Left ventricle myocardium inferior (tissue), 1 donor: ENCODE measurements around the gene NRAS. TPM values are rescaled to one million over a fixed set of nuclear protein-coding genes. Genes with fewer than 3 reads are reported as not detected.

Experiments
- DNase-seq: peaks from one replicate; pipeline ENCODE4 v3.0.0-alpha.2; 2020
- H3K27ac ChIP-seq: fragments of 200-600 bp; replicated peaks from 2 replicates; pipeline ENCODE4 v1.8.0; 2021
- H3K27me3 ChIP-seq: fragments of 200-600 bp; 2 replicates; pipeline ENCODE4 v1.8.0; 2021; ENCODE audit warnings: low read depth
- H3K36me3 ChIP-seq: fragments of 200-600 bp; 2 replicates; pipeline ENCODE4 v1.8.0; 2021
- H3K4me1 ChIP-seq: fragments of 200-600 bp; 2 replicates; pipeline ENCODE4 v1.8.0; 2021
- H3K4me3 ChIP-seq: fragments of 200-600 bp; 2 replicates; pipeline ENCODE4 v1.8.0; 2021; ENCODE audit warnings: mild to moderate bottlenecking, moderate library complexity
- H3K9me3 ChIP-seq: fragments of 200-600 bp; replicated peaks from 2 replicates; pipeline ENCODE4 v1.8.0; 2021
- CTCF ChIP-seq: fragments of 200-600 bp; IDR thresholded peaks from 2 replicates; pipeline ENCODE4 v1.8.0; 2021; ENCODE audit warnings: antibody characterized with exemption, mild to moderate bottlenecking, borderline replicate concordance
- intact Hi-C: fragments of 100-400 bp; cut with micrococcal nuclease; formaldehyde crosslinking; loops from one replicate; pipeline ENCODE4 v1.11.0; 2022
- total RNA-seq: library from RNA; stranded (reverse); fragmentation: NEBNext Ultra II Directional; extraction: Animal tissue kit (Norgen Biotek cat#: 25700); gene quantifications from one replicate; pipeline ENCODE4 v1.2.1, GENCODE V29; 2021
- donor health status: DM: no; HTN: yes; CAD: no; lungs with severe emphysema.

NRAS gene
- total RNA-seq, 1 donor from 2014 or later = 7.6 TPM

GRCh38 chr1:114688526-114688925 lies 28.0 kb downstream of the NRAS start:
- no peak for TF ChIP-seq CTCF
- H3K36me3 ChIP-seq = no peaks in the 10 kb centered on the region
- no peaks in the 10 kb centered on the region for H3K9me3 ChIP-seq
- no peak for DNase-seq
- intact Hi-C loops = no loop called here
- no peak overlapping the region for H3K4me3 ChIP-seq
- no peaks in the 10 kb centered on the region for H3K4me1 ChIP-seq
- H3K27ac ChIP-seq = no peak overlapping the region
- peaks cover 40% of the 10 kb centered on the region for H3K27me3 ChIP-seq

GRCh38 chr1:114685851-114686250 lies 30.7 kb downstream of the NRAS start:
- DNase-seq = no peak
- H3K4me3 ChIP-seq = no peak overlapping the region
- H3K4me1 ChIP-seq = no peaks in the 10 kb centered on the region
- peaks cover 40% of the 10 kb centered on the region for H3K27me3 ChIP-seq
- TF ChIP-seq CTCF = no peak
- intact Hi-C loops = no loop called here
- H3K9me3 ChIP-seq = no peaks in the 10 kb centered on the region
- no peaks in the 10 kb centered on the region for H3K36me3 ChIP-seq
- H3K27ac ChIP-seq = no peak overlapping the region

- H3K9me3 ChIP-seq = no peaks in the 10 kb centered on the region
- DNase-seq = no peak
- H3K4me1 ChIP-seq = no peaks in the 10 kb centered on the region
- no peak for TF ChIP-seq CTCF
- H3K27me3 ChIP-seq = peaks cover 15% of the 10 kb centered on the region
- intact Hi-C loops = no loop called here
- H3K36me3 ChIP-seq = no peaks in the 10 kb centered on the region
- no peak overlapping the region for H3K4me3 ChIP-seq
- no peak overlapping the region for H3K27ac ChIP-seq
These were observed 38.9 kb downstream of the NRAS start for GRCh38 chr1:114677691-114678090.

- DNase-seq = no peak
- Histone ChIP-seq H3K4me1 (no peaks in the 10 kb centered on the region), H3K27me3 (peaks cover 15% of the 10 kb centered on the region), H3K4me3 (no peak overlapping the region), H3K9me3 (no peaks in the 10 kb centered on the region), H3K27ac (no peak overlapping the region), H3K36me3 (no peaks in the 10 kb centered on the region)
- intact Hi-C loops = no loop called here
- no peak for TF ChIP-seq CTCF
These were observed 40.5 kb downstream of the NRAS start for GRCh38 chr1:114676115-114676514.

- Histone ChIP-seq H3K36me3 (no peaks in the 10 kb centered on the region), H3K27ac (no peak overlapping the region), H3K4me1 (peaks cover 15% of the 10 kb centered on the region), H3K4me3 (no peak overlapping the region), H3K9me3 (no peaks in the 10 kb centered on the region), H3K27me3 (peaks cover 7% of the 10 kb centered on the region)
- no peak for TF ChIP-seq CTCF
- intact Hi-C loops = no loop called here
- DNase-seq = no peak
These were observed 44.7 kb downstream of the NRAS start for GRCh38 chr1:114671939-114672275.
